HEK293 (cell line): ENCODE data around the gene ADSL.

Source experiments
- CTCF ChIA-PET: fragments of 350-600 bp; formaldehyde crosslinking; extraction: SDS; loops from one replicate; lab custom pipeline; 2021; ENCODE audit warnings: antibody characterized with exemption; lab: Yijun Ruan, JAX
- POLR2A ChIA-PET: fragments of 300-600 bp; formaldehyde crosslinking; extraction: SDS; loops from one replicate; lab custom pipeline; 2020; ENCODE audit warnings: antibody characterized with exemption, inconsistent platforms; lab: Yijun Ruan, JAX
- H3K27ac ChIP-seq: fragments of 200-500 bp; sonication (Bioruptor generic); 2 replicates; pipeline ENCODE4 v1.5.1; 2014; ENCODE audit warnings: low read depth, low read length, control low read depth, inconsistent platforms; ENCODE audit errors: extremely low read depth
- H3K36me3 ChIP-seq, 2 experiments: fragments of 200-500 bp in 1 of 2; sonication (Bioruptor generic) in 1 of 2; 1 replicate in 1 of 2; 2 replicates in 1 of 2; pipeline ENCODE4 v1.5.1; 2014 to 2017; ENCODE audit warnings: inconsistent platforms in 2 of 2, low read length in 2 of 2; ENCODE audit not compliant: control insufficient read depth in 2 of 2, insufficient read depth in 1 of 2
- H3K4me1 ChIP-seq: fragments of 200-500 bp; sonication (Bioruptor generic); 2 replicates; pipeline ENCODE4 v1.5.1; 2014; ENCODE audit warnings: mild to moderate bottlenecking, low read length, inconsistent platforms; ENCODE audit not compliant: control insufficient read depth, insufficient read depth
- H3K4me3 ChIP-seq: 2 replicates; pipeline ENCODE4 v1.5.1; 2011; ENCODE audit warnings: low read depth, mild to moderate bottlenecking, control low read depth, low read length, moderate library complexity
- H3K9me3 ChIP-seq: fragments of 200-500 bp; sonication (Bioruptor generic); 2 replicates; pipeline ENCODE4 v1.5.1; 2014; ENCODE audit warnings: low read depth, low read length, inconsistent platforms; ENCODE audit not compliant: control insufficient read depth, insufficient read depth
- EGR2 ChIP-seq: fragments of 450-650 bp; formaldehyde crosslinking; IDR thresholded peaks from 2 replicates; pipeline ENCODE4 v1.5.1; 2016; ENCODE audit warnings: low read depth, missing biosample characterization, missing genetic modification characterization
- FEZF1 ChIP-seq: fragments of 450-650 bp; formaldehyde crosslinking; IDR thresholded peaks from 2 replicates; pipeline ENCODE4 v1.5.1; 2016; ENCODE audit warnings: missing biosample characterization, missing genetic modification characterization
- GFI1B ChIP-seq: fragments of 450-650 bp; formaldehyde crosslinking; IDR thresholded peaks from 2 replicates; pipeline ENCODE4 v1.5.1; 2016; ENCODE audit warnings: missing biosample characterization, missing genetic modification characterization
- IKZF3 ChIP-seq: fragments of 450-650 bp; IDR thresholded peaks from 2 replicates; pipeline ENCODE4 v1.5.0; 2018; ENCODE audit warnings: missing biosample characterization, mild to moderate bottlenecking, missing genetic modification characterization, moderate library complexity
- OSR2 ChIP-seq: fragments of 450-650 bp; formaldehyde crosslinking; IDR thresholded peaks from 2 replicates; pipeline ENCODE4 v1.5.1; 2016; ENCODE audit warnings: missing biosample characterization, missing genetic modification characterization
- SALL2 ChIP-seq: fragments of 450-650 bp; formaldehyde crosslinking; IDR thresholded peaks from 2 replicates; pipeline ENCODE4 v1.5.0; 2017; ENCODE audit warnings: missing biosample characterization, mild to moderate bottlenecking, missing genetic modification characterization, borderline replicate concordance
- ZBTB48 ChIP-seq: fragments of 450-650 bp; formaldehyde crosslinking; IDR thresholded peaks from 2 replicates; pipeline ENCODE4 v1.5.1; 2016; ENCODE audit warnings: missing biosample characterization, missing genetic modification characterization
- ZBTB7A ChIP-seq: fragments of 450-650 bp; formaldehyde crosslinking; IDR thresholded peaks from 2 replicates; pipeline ENCODE4 v1.5.1; 2016; ENCODE audit warnings: low read depth, missing biosample characterization, missing genetic modification characterization
- ZNF221 ChIP-seq: fragments of 450-650 bp; formaldehyde crosslinking; IDR thresholded peaks from 2 replicates; pipeline ENCODE4 v1.5.1; 2017; ENCODE audit warnings: missing biosample characterization, missing genetic modification characterization, borderline replicate concordance
- ZNF24 ChIP-seq: fragments of 450-650 bp; formaldehyde crosslinking; IDR thresholded peaks from 2 replicates; pipeline ENCODE4 v1.5.1; 2016; ENCODE audit warnings: missing biosample characterization, missing genetic modification characterization
- ZNF302 ChIP-seq: fragments of 450-650 bp; formaldehyde crosslinking; IDR thresholded peaks from 2 replicates; pipeline ENCODE4 v1.5.1; 2016; ENCODE audit warnings: missing biosample characterization, missing genetic modification characterization, low read depth
- ZNF311 ChIP-seq: fragments of 450-650 bp; formaldehyde crosslinking; IDR thresholded peaks from 2 replicates; pipeline ENCODE4 v1.5.1; 2017; ENCODE audit warnings: missing biosample characterization, missing genetic modification characterization, borderline replicate concordance
- ZNF354C ChIP-seq: fragments of 450-650 bp; formaldehyde crosslinking; IDR thresholded peaks from 2 replicates; pipeline ENCODE4 v1.5.1; 2016; ENCODE audit warnings: missing biosample characterization, missing genetic modification characterization, low read depth, borderline replicate concordance
- ZNF391 ChIP-seq: fragments of 450-650 bp; formaldehyde crosslinking; IDR thresholded peaks from 2 replicates; pipeline ENCODE4 v1.5.1; 2016; ENCODE audit warnings: low read depth, missing biosample characterization, missing genetic modification characterization, borderline replicate concordance
- ZNF423 ChIP-seq: fragments of 450-650 bp; formaldehyde crosslinking; IDR thresholded peaks from 2 replicates; pipeline ENCODE4 v1.5.1; 2016; ENCODE audit warnings: missing biosample characterization, missing genetic modification characterization
- ZNF558 ChIP-seq: fragments of 450-650 bp; formaldehyde crosslinking; IDR thresholded peaks from 2 replicates; pipeline ENCODE4 v1.5.1; 2016; ENCODE audit warnings: missing biosample characterization, missing genetic modification characterization
- ZNF610 ChIP-seq: fragments of 450-650 bp; formaldehyde crosslinking; IDR thresholded peaks from 2 replicates; pipeline ENCODE4 v1.5.1; 2016; ENCODE audit warnings: missing biosample characterization, missing genetic modification characterization, borderline replicate concordance
- ZNF707 ChIP-seq: fragments of 450-650 bp; formaldehyde crosslinking; IDR thresholded peaks from 2 replicates; pipeline ENCODE4 v1.5.1; 2016; ENCODE audit warnings: missing biosample characterization, missing genetic modification characterization
- ZNF792 ChIP-seq: fragments of 450-650 bp; formaldehyde crosslinking; IDR thresholded peaks from 2 replicates; pipeline ENCODE4 v1.5.1; 2016; ENCODE audit warnings: missing biosample characterization, missing genetic modification characterization
- TF ChIP-seq, protein P1 (sequence below): fragments of 450-650 bp; formaldehyde crosslinking; IDR thresholded peaks from 2 replicates; pipeline ENCODE4 v1.5.1; 2017; ENCODE audit warnings: missing biosample characterization, mild to moderate bottlenecking, missing genetic modification characterization, moderate library complexity
- TF ChIP-seq, protein P2 (sequence below): fragments of 450-650 bp; formaldehyde crosslinking; IDR thresholded peaks from 2 replicates; pipeline ENCODE4 v1.5.1; 2016; ENCODE audit warnings: missing biosample characterization, missing genetic modification characterization
- TF ChIP-seq, protein P3 (sequence below): fragments of 450-650 bp; formaldehyde crosslinking; IDR thresholded peaks from 2 replicates; pipeline ENCODE4 v1.5.1; 2016; ENCODE audit warnings: missing biosample characterization, missing genetic modification characterization
- TF ChIP-seq, protein P4 (sequence below): fragments of 450-650 bp; formaldehyde crosslinking; conservative IDR thresholded peaks from 2 replicates; pipeline ENCODE4 v1.5.1; 2016; ENCODE audit warnings: low read depth, missing biosample characterization, missing genetic modification characterization

The ADSL gene

DNA sequence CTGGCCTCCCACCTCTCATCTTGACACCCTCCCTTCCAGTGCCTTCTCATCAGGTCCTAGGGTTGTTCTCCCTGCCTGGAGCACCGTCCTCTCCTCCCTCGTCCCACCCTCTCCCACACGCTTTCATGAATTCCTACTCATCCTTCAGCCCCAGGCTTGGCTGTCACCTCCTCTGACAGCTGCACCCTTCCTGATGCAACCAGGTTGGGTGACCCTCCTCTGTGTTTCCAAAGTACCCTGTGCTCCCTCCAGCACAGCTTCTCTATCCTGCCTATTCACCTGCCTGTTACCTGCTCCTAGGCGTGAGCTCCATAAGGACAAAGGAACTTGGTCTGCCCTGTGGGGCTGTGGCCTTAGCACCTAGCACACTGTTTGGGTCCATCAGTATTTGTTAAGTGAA is 82.5 kb downstream of the ADSL start:
- Histone ChIP-seq H3K4me1 (no peaks in the 10 kb centered on the region), H3K9me3 (no peaks in the 10 kb centered on the region), H3K27ac (no peak overlapping the region), H3K4me3 (no peak overlapping the region), H3K36me3 (peaks cover 17 to 71% of the 10 kb centered on the region in 2 experiments; a peak in 2 of 3 replicates)
- no peak for TF ChIP-seq OSR2 (tag by site-specific recombination)
- TF ChIP-seq EGR2: 0 out of 2 replicates have a peak, but pooled peaks have one; percentile 21
- no peak for TF ChIP-seq ZNF610 (tag by site-specific recombination)
- CTCF ChIA-PET: interaction anchor here (1.0 to 2.8 kb wide), 2 partner anchors 8 to 14 kb away, joined by 3 to 24 read pairs; no protein-coding TSS in a partner anchor
- POLR2A ChIA-PET: no interaction called here

DNA sequence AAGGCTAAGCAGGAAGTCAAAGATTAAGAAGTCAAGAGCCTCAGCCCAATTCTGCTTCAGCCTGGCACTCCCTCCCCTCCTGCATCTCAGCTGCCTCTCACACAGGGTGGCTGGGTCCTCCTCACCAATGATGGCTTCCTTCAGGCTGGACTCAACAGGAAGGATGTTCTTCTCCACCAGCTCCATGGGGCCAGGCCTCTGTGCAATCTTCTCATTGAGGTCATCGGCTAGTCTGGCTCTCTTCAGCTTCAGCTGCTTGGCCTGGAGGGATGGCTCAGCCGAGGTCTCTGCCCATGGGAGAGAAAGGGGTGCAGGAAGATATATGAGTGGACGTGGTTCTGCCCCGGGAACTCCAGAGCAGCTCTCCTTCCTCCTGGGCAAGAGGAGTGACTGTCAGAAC is 83.2 kb downstream of the ADSL start:
- CTCF ChIA-PET: interaction anchor here (0.6 to 1.2 kb wide), 2 partner anchors 58 to 225 kb away, joined by 3 read pairs; no protein-coding TSS in a partner anchor
- no peaks in the 10 kb centered on the region for H3K4me1 ChIP-seq
- peaks cover 17 to 64% of the 10 kb centered on the region in 2 experiments; a peak in 2 of 3 replicates for H3K36me3 ChIP-seq
- H3K27ac ChIP-seq: no peak overlapping the region
- H3K9me3 ChIP-seq: no peaks in the 10 kb centered on the region
- H3K4me3 ChIP-seq: no peak overlapping the region
- TF ChIP-seq ZNF423 (tag by site-specific recombination): no peak
- TF ChIP-seq, protein P1, sequence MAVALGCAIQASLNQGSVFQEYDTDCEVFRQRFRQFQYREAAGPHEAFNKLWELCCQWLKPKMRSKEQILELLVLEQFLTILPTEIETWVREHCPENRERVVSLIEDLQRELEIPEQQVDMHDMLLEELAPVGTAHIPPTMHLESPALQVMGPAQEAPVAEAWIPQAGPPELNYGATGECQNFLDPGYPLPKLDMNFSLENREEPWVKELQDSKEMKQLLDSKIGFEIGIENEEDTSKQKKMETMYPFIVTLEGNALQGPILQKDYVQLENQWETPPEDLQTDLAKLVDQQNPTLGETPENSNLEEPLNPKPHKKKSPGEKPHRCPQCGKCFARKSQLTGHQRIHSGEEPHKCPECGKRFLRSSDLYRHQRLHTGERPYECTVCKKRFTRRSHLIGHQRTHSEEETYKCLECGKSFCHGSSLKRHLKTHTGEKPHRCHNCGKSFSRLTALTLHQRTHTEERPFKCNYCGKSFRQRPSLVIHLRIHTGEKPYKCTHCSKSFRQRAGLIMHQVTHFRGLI: no peak
- TF ChIP-seq ZNF707: no peak
- TF ChIP-seq ZNF311 (tag by site-specific recombination): no peak
- TF ChIP-seq ZBTB48: no peak
- no peak for TF ChIP-seq SALL2 (tag by site-specific recombination)
- no peak for TF ChIP-seq FEZF1 (tag by site-specific recombination)
- TF ChIP-seq, protein P2, sequence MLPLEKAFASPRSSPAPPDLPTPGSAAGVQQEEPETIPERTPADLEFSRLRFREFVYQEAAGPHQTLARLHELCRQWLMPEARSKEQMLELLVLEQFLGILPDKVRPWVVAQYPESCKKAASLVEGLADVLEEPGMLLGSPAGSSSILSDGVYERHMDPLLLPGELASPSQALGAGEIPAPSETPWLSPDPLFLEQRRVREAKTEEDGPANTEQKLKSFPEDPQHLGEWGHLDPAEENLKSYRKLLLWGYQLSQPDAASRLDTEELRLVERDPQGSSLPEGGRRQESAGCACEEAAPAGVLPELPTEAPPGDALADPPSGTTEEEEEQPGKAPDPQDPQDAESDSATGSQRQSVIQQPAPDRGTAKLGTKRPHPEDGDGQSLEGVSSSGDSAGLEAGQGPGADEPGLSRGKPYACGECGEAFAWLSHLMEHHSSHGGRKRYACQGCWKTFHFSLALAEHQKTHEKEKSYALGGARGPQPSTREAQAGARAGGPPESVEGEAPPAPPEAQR (tag by site-specific recombination): no peak
- no peak for TF ChIP-seq ZNF792 (tag by site-specific recombination)
- TF ChIP-seq ZNF391 (tag by site-specific recombination): no peak
- TF ChIP-seq ZBTB7A: no peak
- no peak for TF ChIP-seq ZNF24 (tag by site-specific recombination)
- no peak for TF ChIP-seq ZNF302 (tag by site-specific recombination)
- TF ChIP-seq IKZF3 (tag by site-specific recombination): no peak
- TF ChIP-seq, protein P3, sequence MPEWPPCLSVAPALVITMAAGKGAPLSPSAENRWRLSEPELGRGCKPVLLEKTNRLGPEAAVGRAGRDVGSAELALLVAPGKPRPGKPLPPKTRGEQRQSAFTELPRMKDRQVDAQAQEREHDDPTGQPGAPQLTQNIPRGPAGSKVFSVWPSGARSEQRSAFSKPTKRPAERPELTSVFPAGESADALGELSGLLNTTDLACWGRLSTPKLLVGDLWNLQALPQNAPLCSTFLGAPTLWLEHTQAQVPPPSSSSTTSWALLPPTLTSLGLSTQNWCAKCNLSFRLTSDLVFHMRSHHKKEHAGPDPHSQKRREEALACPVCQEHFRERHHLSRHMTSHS (tag by site-specific recombination): no peak
- no peak for TF ChIP-seq ZNF221 (tag by site-specific recombination)
- TF ChIP-seq, protein P4, sequence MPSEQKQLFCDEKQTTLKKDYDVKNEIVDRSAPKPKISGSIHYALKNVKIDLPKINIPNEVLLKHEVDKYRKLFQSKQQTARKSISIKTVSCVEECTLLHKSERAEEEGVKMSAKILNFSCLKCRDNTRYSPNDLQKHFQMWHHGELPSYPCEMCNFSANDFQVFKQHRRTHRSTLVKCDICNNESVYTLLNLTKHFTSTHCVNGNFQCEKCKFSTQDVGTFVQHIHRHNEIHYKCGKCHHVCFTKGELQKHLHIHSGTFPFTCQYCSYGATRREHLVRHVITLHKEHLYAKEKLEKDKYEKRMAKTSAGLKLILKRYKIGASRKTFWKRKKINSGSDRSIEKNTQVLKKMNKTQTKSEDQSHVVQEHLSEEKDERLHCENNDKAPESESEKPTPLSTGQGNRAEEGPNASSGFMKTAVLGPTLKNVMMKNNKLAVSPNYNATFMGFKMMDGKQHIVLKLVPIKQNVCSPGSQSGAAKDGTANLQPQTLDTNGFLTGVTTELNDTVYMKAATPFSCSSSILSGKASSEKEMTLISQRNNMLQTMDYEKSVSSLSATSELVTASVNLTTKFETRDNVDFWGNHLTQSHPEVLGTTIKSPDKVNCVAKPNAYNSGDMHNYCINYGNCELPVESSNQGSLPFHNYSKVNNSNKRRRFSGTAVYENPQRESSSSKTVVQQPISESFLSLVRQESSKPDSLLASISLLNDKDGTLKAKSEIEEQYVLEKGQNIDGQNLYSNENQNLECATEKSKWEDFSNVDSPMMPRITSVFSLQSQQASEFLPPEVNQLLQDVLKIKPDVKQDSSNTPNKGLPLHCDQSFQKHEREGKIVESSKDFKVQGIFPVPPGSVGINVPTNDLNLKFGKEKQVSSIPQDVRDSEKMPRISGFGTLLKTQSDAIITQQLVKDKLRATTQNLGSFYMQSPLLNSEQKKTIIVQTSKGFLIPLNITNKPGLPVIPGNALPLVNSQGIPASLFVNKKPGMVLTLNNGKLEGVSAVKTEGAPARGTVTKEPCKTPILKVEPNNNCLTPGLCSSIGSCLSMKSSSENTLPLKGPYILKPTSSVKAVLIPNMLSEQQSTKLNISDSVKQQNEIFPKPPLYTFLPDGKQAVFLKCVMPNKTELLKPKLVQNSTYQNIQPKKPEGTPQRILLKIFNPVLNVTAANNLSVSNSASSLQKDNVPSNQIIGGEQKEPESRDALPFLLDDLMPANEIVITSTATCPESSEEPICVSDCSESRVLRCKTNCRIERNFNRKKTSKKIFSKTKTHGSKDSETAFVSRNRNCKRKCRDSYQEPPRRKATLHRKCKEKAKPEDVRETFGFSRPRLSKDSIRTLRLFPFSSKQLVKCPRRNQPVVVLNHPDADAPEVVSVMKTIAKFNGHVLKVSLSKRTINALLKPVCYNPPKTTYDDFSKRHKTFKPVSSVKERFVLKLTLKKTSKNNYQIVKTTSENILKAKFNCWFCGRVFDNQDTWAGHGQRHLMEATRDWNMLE (tag by site-specific recombination): no peak
- no peak for TF ChIP-seq ZNF354C (tag by site-specific recombination)
- no peak for TF ChIP-seq GFI1B (tag by site-specific recombination)
- TF ChIP-seq ZNF558: no peak
- TF ChIP-seq, all 188 proteins: peak for 0
- POLR2A ChIA-PET: interaction anchor here (0.6 kb wide), 1 partner anchor 23 kb away, joined by 5 read pairs; no protein-coding TSS in a partner anchor
